AG10803 (cell line): ENCODE data around the gene NQO1.

Source experiments
- DNase-seq: peaks from one replicate; pipeline ENCODE4 v3.0.0; 2010; ENCODE audit warnings: low read depth
- H3K4me3 ChIP-seq: 2 replicates; pipeline ENCODE4 v1.5.1; 2011; ENCODE audit warnings: mild to moderate bottlenecking, low read length, control low read depth
- TF ChIP-seq, protein P1 (sequence below): conservative IDR thresholded peaks from 2 replicates; pipeline ENCODE4 v1.5.1; 2011; ENCODE audit warnings: mild to moderate bottlenecking, low read length, control low read depth, inconsistent platforms

The NQO1 gene

GRCh38 chr16:69669577-69669976 lies 56.8 kb downstream of the NQO1 start:
- no peak overlapping the region for H3K4me3 ChIP-seq
- DNase-seq, result no peak
- TF ChIP-seq, protein P1, sequence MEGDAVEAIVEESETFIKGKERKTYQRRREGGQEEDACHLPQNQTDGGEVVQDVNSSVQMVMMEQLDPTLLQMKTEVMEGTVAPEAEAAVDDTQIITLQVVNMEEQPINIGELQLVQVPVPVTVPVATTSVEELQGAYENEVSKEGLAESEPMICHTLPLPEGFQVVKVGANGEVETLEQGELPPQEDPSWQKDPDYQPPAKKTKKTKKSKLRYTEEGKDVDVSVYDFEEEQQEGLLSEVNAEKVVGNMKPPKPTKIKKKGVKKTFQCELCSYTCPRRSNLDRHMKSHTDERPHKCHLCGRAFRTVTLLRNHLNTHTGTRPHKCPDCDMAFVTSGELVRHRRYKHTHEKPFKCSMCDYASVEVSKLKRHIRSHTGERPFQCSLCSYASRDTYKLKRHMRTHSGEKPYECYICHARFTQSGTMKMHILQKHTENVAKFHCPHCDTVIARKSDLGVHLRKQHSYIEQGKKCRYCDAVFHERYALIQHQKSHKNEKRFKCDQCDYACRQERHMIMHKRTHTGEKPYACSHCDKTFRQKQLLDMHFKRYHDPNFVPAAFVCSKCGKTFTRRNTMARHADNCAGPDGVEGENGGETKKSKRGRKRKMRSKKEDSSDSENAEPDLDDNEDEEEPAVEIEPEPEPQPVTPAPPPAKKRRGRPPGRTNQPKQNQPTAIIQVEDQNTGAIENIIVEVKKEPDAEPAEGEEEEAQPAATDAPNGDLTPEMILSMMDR, result no peak

DNA sequence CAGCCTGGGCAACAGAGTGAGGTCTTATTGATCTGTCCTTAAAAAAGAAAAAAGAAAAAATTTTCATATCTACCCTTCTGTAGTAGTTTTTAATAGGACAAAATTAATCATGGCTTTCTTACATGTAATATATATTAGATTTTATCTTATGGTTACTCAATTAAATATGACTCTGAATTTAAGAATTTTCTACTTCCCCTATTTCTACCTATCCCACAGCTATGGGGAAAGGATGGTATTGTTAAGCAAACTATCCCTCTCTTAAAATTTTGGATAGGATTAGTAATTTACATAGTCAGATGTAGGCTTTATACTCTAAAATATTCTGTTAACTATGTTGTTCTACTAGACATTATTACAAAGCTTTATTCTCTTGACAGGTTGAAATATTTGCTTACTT lies 62.5 kb downstream of the NQO1 start:
- DNase-seq, result no peak
- H3K4me3 ChIP-seq, result no peak overlapping the region
- TF ChIP-seq, protein P1, result no peak

DNA sequence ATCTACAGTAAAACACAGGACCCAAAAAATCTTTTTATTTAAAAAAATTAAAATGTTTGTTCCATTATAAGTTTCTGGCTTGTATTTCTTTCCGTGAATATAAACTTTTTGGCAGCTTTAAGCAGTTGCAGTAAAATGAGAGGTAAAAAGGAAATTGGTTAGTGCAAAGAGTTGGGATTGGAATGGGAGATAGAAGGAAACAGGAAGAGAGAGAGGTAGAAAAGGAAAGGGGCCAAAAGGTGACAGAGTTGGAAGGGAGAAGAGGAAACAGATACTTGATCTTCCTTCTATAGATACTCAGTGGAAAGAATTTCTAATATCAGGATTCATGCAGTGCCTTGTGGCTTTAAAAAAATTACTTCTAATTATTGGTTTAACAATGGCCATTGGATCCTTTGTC lies 63.5 kb downstream of the NQO1 start:
- H3K4me3 ChIP-seq, result no peak overlapping the region
- DNase-seq, result no peak
- TF ChIP-seq, protein P1, result no peak

GRCh38 chr16:69660166-69660565 lies 66.2 kb downstream of the NQO1 start:
- TF ChIP-seq, protein P1, result no peak
- H3K4me3 ChIP-seq, result no peak overlapping the region
- no peak for DNase-seq
